Naive thymus-derived CD8-positive, alpha-beta T cell (primary cell): ENCODE measurements around the gene MAPT. TPM values are rescaled to one million over a fixed set of nuclear protein-coding genes. Genes with fewer than 3 reads are reported as not detected.
"Not testable (repeated sequence)": the region's sequence is repeated elsewhere in the genome, so short reads cannot be mapped to it uniquely, and the experiment has no call there.

ENCODE experiments used
- ATAC-seq, 2 donors: fragments of 150-1000 bp; cut with Tn5 transposase in 1 of 2; sonication (Bioruptor Pico), chemical (Tn5 transposase) in 1 of 2; 1 replicate in 1 of 2; 2 replicates in 1 of 2; pipeline ENCODE4 v1.10.0; 2021; ENCODE audit warnings: mild to moderate bottlenecking in 2 of 2, moderate library complexity in 2 of 2
- POLR2A ChIA-PET: fragments of 350-600 bp; sonication (Branson Sonifier 250); formaldehyde crosslinking; loops from one replicate; lab custom pipeline; 2021; ENCODE audit warnings: antibody characterized with exemption; lab: Charles Lee
- DNase-seq, 10 donors: peaks; one replicate each; pipeline versions ENCODE4 v3.0.0 to v3.0.0-alpha.2; 2020 to 2022
- H3K27ac Mint-ChIP-seq, 10 donors: one replicate each; pipeline ENCODE4 v1.8.0; 2020 to 2022; ENCODE audit warnings: mild to moderate bottlenecking in 10 of 10, mixed read lengths in 10 of 10, moderate library complexity in 4 of 10, inconsistent platforms in 1 of 10
- H3K27me3 Mint-ChIP-seq, 5 donors: one replicate each; pipeline ENCODE4 v1.8.0; 2021 to 2022; ENCODE audit warnings: mixed read lengths in 5 of 5
- H3K36me3 Mint-ChIP-seq, 3 donors: one replicate each; pipeline ENCODE4 v1.8.0; 2020 to 2022; ENCODE audit warnings: mixed read lengths in 3 of 3, mild to moderate bottlenecking in 2 of 3, inconsistent platforms in 1 of 3
- H3K4me1 Mint-ChIP-seq, 4 donors: one replicate each; pipeline ENCODE4 v1.8.0; 2021 to 2022; ENCODE audit warnings: mixed read lengths in 4 of 4
- H3K4me3 Mint-ChIP-seq, 10 donors: one replicate each; pipeline ENCODE4 v1.8.0; 2020 to 2022; ENCODE audit warnings: mild to moderate bottlenecking in 10 of 10, mixed read lengths in 10 of 10, moderate library complexity in 6 of 10, inconsistent platforms in 1 of 10
- H3K9me3 Mint-ChIP-seq, 9 donors: one replicate each; pipeline ENCODE4 v1.8.0; 2020 to 2022; ENCODE audit warnings: mixed read lengths in 9 of 9, mild to moderate bottlenecking in 3 of 9, inconsistent platforms in 1 of 9, moderate library complexity in 1 of 9
- polyA plus RNA-seq, 3 donors: library from polyadenylated mRNA; unstranded; fragments of 300-500 nt; fragmentation: Illumina TruSeq; gene quantifications; one replicate each; pipeline ENCODE4 v1.2.3, GENCODE V29; 2021
- total RNA-seq, 8 experiments: library from RNA in 2 of 8; stranded (reverse) in 2 of 8; gene quantifications; one replicate each; pipeline ENCODE4 v1.2.3 and lab custom pipeline; 2021 to 2026

MAPT gene
- total and polyA plus RNA-seq, 5 experiments from 2014 or later, result 0.14 to 0.86 (median 0.33) TPM

DNA sequence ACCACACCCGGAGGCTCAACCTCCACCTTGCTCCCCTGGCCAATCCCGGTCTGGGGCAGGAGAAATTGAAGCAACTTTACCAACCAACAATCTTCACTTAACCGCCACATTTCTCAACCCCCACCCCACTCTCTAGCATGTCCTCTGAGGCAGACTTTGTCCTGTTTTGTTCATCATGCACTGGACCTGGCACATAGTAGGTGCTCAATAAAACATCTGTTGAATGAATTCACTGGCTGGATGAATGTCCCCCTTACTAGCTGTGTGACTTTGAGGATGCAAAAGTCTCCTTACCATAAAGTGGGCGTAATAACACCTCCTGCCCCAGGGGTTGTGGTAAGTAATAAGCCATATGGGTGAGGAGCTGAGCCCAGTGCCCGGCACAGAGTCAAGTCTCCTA is 43.9 kb upstream of the MAPT start:
- no peak for DNase-seq
- POLR2A ChIA-PET, result no interaction called here
- ATAC-seq, result no peak
- Mint-ChIP-seq H3K36me3 (no peaks in the 10 kb centered on the region), H3K27ac (no peak overlapping the region), H3K4me3 (no peak overlapping the region), H3K9me3 (peaks cover 0 to 6% (median 0%) of the 10 kb centered on the region in 9 donors), H3K27me3 (peaks cover 6 to 41% (median 9%) of the 10 kb centered on the region in 5 donors), H3K4me1 (peaks cover 0 to 4% (median 1%) of the 10 kb centered on the region in 4 donors)

DNA sequence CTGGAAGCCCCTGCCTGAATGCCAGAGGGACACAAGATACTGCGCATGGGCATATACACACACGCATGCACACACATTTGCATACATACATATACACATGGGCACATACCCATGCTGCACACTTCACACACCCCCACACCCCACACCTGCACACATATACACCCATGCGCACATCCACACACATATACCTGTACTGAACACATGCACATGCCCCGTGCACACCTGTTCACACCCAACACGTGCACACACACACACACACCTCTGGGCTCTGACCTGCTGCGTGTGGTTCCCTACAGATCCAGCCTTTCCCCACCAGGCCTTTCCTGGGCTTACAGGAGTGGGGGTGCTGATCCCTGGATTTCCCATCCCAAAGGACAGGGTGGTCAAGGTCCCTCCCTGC is 43.3 kb upstream of the MAPT start:
- Mint-ChIP-seq H3K27ac (no peak overlapping the region), H3K36me3 (no peaks in the 10 kb centered on the region), H3K27me3 (peaks cover 6 to 44% (median 11%) of the 10 kb centered on the region in 5 donors), H3K4me3 (no peak overlapping the region), H3K4me1 (peaks cover 0 to 4% (median 1%) of the 10 kb centered on the region in 4 donors), H3K9me3 (peaks cover 0 to 6% (median 0%) of the 10 kb centered on the region in 9 donors)
- POLR2A ChIA-PET, result no interaction called here
- DNase-seq (no peak), ATAC-seq (no peak)

DNA sequence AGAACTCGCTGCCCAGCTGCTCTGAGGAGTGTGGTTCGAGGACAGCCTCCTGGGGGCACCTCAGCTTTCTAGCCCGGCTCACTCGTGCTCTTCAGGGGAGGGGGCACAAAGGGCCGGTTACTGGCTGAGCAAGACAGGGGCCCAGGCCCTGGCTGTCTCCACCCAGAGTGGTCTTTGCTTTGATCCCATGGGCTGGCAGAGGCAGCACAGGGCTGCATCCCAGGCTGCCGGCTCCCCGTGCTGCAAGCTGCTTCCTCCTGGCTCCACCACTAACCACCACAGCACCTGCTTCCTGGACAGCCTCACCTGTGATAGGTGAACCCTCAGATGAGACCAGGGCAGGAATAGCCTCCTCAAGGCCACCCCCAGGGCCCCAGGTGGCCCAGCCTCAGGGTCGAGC is 42.9 kb upstream of the MAPT start:
- Mint-ChIP-seq H3K27ac (no peak overlapping the region), H3K27me3 (peaks cover 6 to 47% (median 13%) of the 10 kb centered on the region in 5 donors), H3K9me3 (peaks cover 0 to 6% (median 0%) of the 10 kb centered on the region in 9 donors), H3K4me1 (peaks cover 0 to 4% (median 1%) of the 10 kb centered on the region in 4 donors), H3K4me3 (no peak overlapping the region), H3K36me3 (no peaks in the 10 kb centered on the region)
- POLR2A ChIA-PET, result no interaction called here
- peak in 1 of 10 donors; percentile 28 for DNase-seq
- no peak for ATAC-seq

DNA sequence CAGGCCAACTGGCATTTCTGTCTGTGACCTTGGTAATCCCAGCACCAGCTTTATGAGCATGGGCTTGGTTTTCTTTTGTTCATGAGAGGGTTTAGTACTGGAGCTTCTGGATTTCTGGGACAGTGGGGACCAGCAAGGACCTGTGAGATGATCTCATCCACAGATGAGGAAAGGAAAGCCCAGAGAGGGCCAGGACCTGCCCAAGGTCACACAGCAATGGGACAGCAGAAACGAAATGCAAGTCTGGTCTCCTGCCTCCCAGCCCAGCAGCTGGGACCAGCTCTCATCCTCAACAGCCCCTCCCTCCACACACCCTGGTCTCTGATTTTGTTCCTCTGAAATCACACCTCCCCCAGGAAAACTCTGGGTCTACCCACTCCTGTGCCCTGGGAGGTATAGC is 42.5 kb upstream of the MAPT start:
- Mint-ChIP-seq H3K36me3 (no peaks in the 10 kb centered on the region), H3K4me3 (no peak overlapping the region), H3K27me3 (peaks cover 6 to 48% (median 13%) of the 10 kb centered on the region in 5 donors), H3K9me3 (peaks cover 0 to 6% (median 0%) of the 10 kb centered on the region in 9 donors), H3K27ac (no peak overlapping the region), H3K4me1 (peaks cover 0 to 4% (median 1%) of the 10 kb centered on the region in 4 donors)
- ATAC-seq (no peak), DNase-seq (no peak)
- POLR2A ChIA-PET, result interaction anchor here (0.7 kb wide), 1 partner anchor 12 kb away, joined by 3 read pairs; no protein-coding TSS in a partner anchor

GRCh38 chr17:45852535-45853297 is 41.6 kb upstream of the MAPT start:
- ATAC-seq (peak in 1 of 2 donors; percentile 54), DNase-seq (peak; percentile 21 to 68 (median 47))
- Mint-ChIP-seq H3K4me1 (peaks cover 0 to 4% (median 1%) of the 10 kb centered on the region in 4 donors), H3K27me3 (peaks cover 5 to 49% (median 18%) of the 10 kb centered on the region in 5 donors), H3K36me3 (peaks cover 0 to 3% (median 0%) of the 10 kb centered on the region in 3 donors), H3K9me3 (peaks cover 0 to 6% (median 0%) of the 10 kb centered on the region in 9 donors), H3K27ac (peak overlapping the region in 1 of 10 donors; percentile 7), H3K4me3 (no peak overlapping the region)
- POLR2A ChIA-PET, result interaction anchor here (0.7 kb wide), 1 partner anchor 13 kb away, joined by 3 read pairs; no protein-coding TSS in a partner anchor

DNA sequence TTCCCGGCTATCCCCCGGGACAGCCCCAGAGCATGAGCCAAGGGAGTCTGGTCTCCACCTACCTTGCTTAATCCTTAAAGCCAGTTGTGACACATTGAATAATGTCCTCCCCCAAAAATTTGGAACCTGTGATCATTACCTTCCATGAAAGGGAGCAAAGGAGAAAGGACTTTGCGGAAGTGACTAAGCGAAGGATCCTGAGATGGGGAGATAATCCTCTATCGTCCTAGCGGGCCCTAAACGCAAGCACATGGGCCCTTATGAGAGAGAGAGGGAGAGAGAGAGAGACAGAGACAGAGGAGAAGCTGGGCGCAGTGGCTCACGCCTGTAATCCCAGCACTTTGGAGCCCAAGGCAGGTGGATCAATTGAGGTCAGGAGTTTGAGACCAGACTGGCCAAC is 40.1 kb upstream of the MAPT start:
- DNase-seq, result no peak
- no peak overlapping the region for H3K27ac Mint-ChIP-seq
- POLR2A ChIA-PET, result no interaction called here
- ATAC-seq, result no peak
- no peak overlapping the region for H3K4me3 Mint-ChIP-seq
- H3K4me1 Mint-ChIP-seq, result peaks cover 0 to 4% (median 1%) of the 10 kb centered on the region in 4 donors
- peaks cover 0 to 4% (median 0%) of the 10 kb centered on the region in 3 donors for H3K36me3 Mint-ChIP-seq
- peaks cover 8 to 61% (median 22%) of the 10 kb centered on the region in 5 donors for H3K27me3 Mint-ChIP-seq
- peaks cover 0 to 6% (median 0%) of the 10 kb centered on the region in 9 donors for H3K9me3 Mint-ChIP-seq

GRCh38 chr17:45855691-45856336 is 38.5 kb upstream of the MAPT start:
- H3K27ac Mint-ChIP-seq, result no peak overlapping the region
- peaks cover 0 to 4% (median 0%) of the 10 kb centered on the region in 3 donors for H3K36me3 Mint-ChIP-seq
- POLR2A ChIA-PET, result no interaction called here
- no peak overlapping the region for H3K4me3 Mint-ChIP-seq
- DNase-seq, result no peak
- peaks cover 0 to 4% (median 1%) of the 10 kb centered on the region in 4 donors for H3K4me1 Mint-ChIP-seq
- H3K27me3 Mint-ChIP-seq, result peaks cover 12 to 67% (median 30%) of the 10 kb centered on the region in 5 donors
- peaks cover 0 to 6% (median 0%) of the 10 kb centered on the region in 9 donors for H3K9me3 Mint-ChIP-seq
- no peak for ATAC-seq

- Mint-ChIP-seq H3K27ac (no peak overlapping the region), H3K9me3 (peaks cover 0 to 6% (median 0%) of the 10 kb centered on the region in 9 donors), H3K4me1 (no peaks in the 10 kb centered on the region), H3K4me3 (no peak overlapping the region), H3K27me3 (peaks cover 13 to 62% (median 35%) of the 10 kb centered on the region in 5 donors), H3K36me3 (peaks cover 0 to 4% (median 0%) of the 10 kb centered on the region in 3 donors)
- no peak for DNase-seq
- no peak for ATAC-seq
- POLR2A ChIA-PET, result no interaction called here
These were observed 36.2 kb upstream of the MAPT start for GRCh38 chr17:45857977-45858708.

DNA sequence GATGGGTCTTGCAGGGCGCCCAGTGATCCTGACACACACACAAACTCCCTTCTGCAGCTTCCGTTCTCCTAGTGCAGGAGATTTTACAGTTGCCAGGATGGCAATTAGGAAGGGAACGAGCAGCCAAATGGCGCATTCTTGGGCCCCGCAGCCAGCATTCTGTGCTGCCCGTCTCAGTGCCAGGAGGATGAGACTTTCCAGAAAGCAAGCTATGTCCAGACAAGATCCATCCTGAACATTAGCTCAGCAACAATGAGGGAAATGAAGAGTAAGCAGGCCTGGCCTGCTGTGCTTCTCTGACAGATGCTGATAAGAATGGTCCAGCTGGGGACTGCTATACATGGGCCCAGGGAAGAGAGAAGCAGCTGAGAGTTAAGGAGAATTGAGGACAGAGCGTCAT is 33.2 kb upstream of the MAPT start:
- peaks cover 19 to 60% (median 40%) of the 10 kb centered on the region in 5 donors for H3K27me3 Mint-ChIP-seq
- no peaks in the 10 kb centered on the region for H3K4me1 Mint-ChIP-seq
- no peak overlapping the region for H3K27ac Mint-ChIP-seq
- DNase-seq (no peak), ATAC-seq (no peak)
- peaks cover 0 to 4% (median 0%) of the 10 kb centered on the region in 3 donors for H3K36me3 Mint-ChIP-seq
- no peak overlapping the region for H3K4me3 Mint-ChIP-seq
- no peaks in the 10 kb centered on the region for H3K9me3 Mint-ChIP-seq
- POLR2A ChIA-PET, result no interaction called here

DNA sequence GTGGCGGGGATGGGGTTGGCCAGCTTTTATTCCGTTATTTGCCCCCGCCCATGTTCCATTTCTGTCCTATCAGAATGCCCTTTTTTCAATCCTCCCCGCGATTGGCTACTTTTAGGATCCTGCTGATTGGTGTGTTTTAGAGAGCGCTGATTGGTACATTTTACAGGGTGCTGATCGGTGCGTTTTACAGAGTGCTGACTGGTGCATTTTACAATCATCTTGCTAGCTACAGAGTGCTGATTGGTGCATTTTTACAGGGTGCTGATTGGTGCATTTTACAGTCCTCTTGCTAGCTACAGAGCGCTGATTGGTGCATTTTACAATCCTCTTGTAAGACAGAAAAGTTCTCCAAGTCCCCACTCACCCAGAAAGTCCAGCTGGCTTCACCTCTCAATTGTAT is 32.2 kb upstream of the MAPT start:
- ATAC-seq, H3K9me3 Mint-ChIP-seq, H3K4me1 Mint-ChIP-seq, H3K27ac Mint-ChIP-seq, H3K4me3 Mint-ChIP-seq, POLR2A ChIA-PET, H3K36me3 Mint-ChIP-seq, DNase-seq: not testable (repeated sequence)
- H3K27me3 Mint-ChIP-seq, result peaks cover 19 to 60% (median 40%) of the 10 kb centered on the region in 5 donors

DNA sequence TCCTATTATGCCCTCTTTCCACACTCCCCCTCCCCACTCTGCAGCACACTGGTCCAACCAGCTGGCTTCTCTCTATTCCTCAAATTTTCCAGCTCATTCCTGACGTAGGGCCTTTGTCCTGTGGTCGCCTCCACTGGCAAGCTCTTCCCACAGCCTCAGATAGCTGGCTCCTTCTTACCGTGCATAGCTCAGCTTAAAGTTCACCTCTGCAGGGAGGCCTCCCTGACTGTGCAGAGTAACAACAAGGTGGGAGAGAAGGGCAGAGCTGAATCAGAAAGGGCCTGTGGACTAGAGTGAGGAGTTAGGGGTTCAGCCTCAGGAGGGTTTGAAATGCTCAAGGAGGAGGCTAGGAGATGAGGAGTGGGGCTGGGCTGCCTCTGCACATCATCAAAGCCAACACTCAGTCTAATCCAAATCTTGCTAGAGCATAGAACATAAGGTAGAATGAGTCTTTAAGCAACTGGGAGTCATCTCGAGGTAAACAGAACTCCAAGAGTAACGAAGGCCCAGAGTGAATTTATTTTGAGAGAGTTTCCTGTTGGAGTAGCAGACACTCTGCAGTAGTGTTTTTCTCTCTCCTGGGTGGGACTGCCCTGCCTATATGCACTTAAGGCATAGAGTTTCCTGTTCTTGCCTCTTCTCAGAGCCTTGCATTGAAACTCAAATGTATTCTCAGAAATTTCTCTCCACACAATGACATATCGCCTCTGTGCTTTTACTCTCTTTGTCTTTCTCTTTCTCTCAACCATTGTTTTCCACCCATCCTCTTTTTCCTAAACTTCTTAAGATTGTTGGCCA is 30.3 kb upstream of the MAPT start:
- ATAC-seq, result no peak
- Mint-ChIP-seq H3K4me1 (no peaks in the 10 kb centered on the region), H3K9me3 (no peaks in the 10 kb centered on the region), H3K36me3 (no peaks in the 10 kb centered on the region), H3K27me3 (peaks cover 15 to 52% (median 32%) of the 10 kb centered on the region in 5 donors), H3K27ac (peak overlapping the region in 1 of 10 donors; percentile 17), H3K4me3 (no peak overlapping the region)
- POLR2A ChIA-PET, result no interaction called here
- DNase-seq, result no peak

- no peak overlapping the region for H3K4me3 Mint-ChIP-seq
- no peaks in the 10 kb centered on the region for H3K4me1 Mint-ChIP-seq
- no peaks in the 10 kb centered on the region for H3K9me3 Mint-ChIP-seq
- DNase-seq (no peak), ATAC-seq (no peak)
- H3K27me3 Mint-ChIP-seq, result peaks cover 8 to 44% (median 24%) of the 10 kb centered on the region in 5 donors
- no peak overlapping the region for H3K27ac Mint-ChIP-seq
- peaks cover 0 to 2% (median 0%) of the 10 kb centered on the region in 3 donors for H3K36me3 Mint-ChIP-seq
- POLR2A ChIA-PET, result no interaction called here
These were observed 27.2 kb upstream of the MAPT start for GRCh38 chr17:45867171-45867570.
